PC-3 (cell line): ENCODE results near the gene TRAPPC3L.

Source experiments
- EZH2 ChIP-seq: fragments of 300-600 bp; sonication (generic); IDR thresholded peaks from one replicate; pipeline ENCODE4 v1.6.1; 2017; ENCODE audit warnings: antibody characterized with exemption, mild to moderate bottlenecking, low read length; ENCODE audit not compliant: unreplicated experiment
- EZH2phosphoT487 ChIP-seq: fragments of 300-600 bp; sonication (generic); IDR thresholded peaks from 2 replicates; pipeline ENCODE4 v1.6.1; 2018; ENCODE audit warnings: mild to moderate bottlenecking, antibody characterized with exemption, low read length, borderline replicate concordance
- TF ChIP-seq, protein P1 (sequence below): fragments of 300-600 bp; sonication (generic); conservative IDR thresholded peaks from 2 replicates; pipeline ENCODE4 v1.5.1; 2017; ENCODE audit warnings: antibody characterized with exemption, low read depth, mild to moderate bottlenecking, low read length

GRCh38 chr6:116528133-116528532 is 17.4 kb downstream of the TRAPPC3L start:
- TF ChIP-seq, protein P1, sequence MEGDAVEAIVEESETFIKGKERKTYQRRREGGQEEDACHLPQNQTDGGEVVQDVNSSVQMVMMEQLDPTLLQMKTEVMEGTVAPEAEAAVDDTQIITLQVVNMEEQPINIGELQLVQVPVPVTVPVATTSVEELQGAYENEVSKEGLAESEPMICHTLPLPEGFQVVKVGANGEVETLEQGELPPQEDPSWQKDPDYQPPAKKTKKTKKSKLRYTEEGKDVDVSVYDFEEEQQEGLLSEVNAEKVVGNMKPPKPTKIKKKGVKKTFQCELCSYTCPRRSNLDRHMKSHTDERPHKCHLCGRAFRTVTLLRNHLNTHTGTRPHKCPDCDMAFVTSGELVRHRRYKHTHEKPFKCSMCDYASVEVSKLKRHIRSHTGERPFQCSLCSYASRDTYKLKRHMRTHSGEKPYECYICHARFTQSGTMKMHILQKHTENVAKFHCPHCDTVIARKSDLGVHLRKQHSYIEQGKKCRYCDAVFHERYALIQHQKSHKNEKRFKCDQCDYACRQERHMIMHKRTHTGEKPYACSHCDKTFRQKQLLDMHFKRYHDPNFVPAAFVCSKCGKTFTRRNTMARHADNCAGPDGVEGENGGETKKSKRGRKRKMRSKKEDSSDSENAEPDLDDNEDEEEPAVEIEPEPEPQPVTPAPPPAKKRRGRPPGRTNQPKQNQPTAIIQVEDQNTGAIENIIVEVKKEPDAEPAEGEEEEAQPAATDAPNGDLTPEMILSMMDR, result no peak
- TF ChIP-seq EZH2, result no peak
- TF ChIP-seq EZH2phosphoT487, result no peak
